Measurements from ENCODE around the gene CDK19.

- TF ChIP-seq, protein P1, sequence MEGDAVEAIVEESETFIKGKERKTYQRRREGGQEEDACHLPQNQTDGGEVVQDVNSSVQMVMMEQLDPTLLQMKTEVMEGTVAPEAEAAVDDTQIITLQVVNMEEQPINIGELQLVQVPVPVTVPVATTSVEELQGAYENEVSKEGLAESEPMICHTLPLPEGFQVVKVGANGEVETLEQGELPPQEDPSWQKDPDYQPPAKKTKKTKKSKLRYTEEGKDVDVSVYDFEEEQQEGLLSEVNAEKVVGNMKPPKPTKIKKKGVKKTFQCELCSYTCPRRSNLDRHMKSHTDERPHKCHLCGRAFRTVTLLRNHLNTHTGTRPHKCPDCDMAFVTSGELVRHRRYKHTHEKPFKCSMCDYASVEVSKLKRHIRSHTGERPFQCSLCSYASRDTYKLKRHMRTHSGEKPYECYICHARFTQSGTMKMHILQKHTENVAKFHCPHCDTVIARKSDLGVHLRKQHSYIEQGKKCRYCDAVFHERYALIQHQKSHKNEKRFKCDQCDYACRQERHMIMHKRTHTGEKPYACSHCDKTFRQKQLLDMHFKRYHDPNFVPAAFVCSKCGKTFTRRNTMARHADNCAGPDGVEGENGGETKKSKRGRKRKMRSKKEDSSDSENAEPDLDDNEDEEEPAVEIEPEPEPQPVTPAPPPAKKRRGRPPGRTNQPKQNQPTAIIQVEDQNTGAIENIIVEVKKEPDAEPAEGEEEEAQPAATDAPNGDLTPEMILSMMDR (IDR thresholded peaks at IDR 0.05): no peak
- TF ChIP-seq POLR2A (IDR thresholded peaks at IDR 0.05) (no peak), EP300 (IDR thresholded peaks at IDR 0.05) (no peak), POLR2AphosphoS5 (IDR thresholded peaks at IDR 0.05) (no peak)
Observed at GRCh38 chr6:110809792-110810191, 5.5 kb downstream of the CDK19 start.

Measured in upper lobe of left lung (tissue), 4 donors.